Hepatocyte (in vitro differentiated cells): Measurements from ENCODE around the gene VAMP8.

Source experiments
- CTCF ChIP-seq: fragments of 200-600 bp; sonication (generic); IDR thresholded peaks from 2 replicates; pipeline ENCODE4 v1.5.1; 2016; ENCODE audit warnings: antibody characterized with exemption, mild to moderate bottlenecking; ENCODE audit not compliant: poor library complexity
- EZH2 ChIP-seq: fragments of 200-600 bp; sonication (generic); IDR thresholded peaks from 2 replicates; pipeline ENCODE4 v1.6.1; 2016; ENCODE audit warnings: antibody characterized with exemption, mild to moderate bottlenecking, borderline replicate concordance

GRCh38 chr2:85583667-85584353, 6.4 kb downstream of the VAMP8 start:
- TF ChIP-seq CTCF (no peak), EZH2 (no peak)
